ENCODE results near the gene TBCK.

The TBCK gene

GRCh38 chr4:106092361-106093040 lies 223.5 kb downstream of the TBCK start:
- H3K4me3 ChIP-seq (ENCODE audit: low read depth, low read length): no peak overlapping the region
- TF ChIP-seq CTCF (IDR thresholded peaks at IDR 0.05; ENCODE audit: insufficient read depth, low read depth, low read length, missing control alignments): no peak
- no peak for DNase-seq (ENCODE audit: low read depth)

DNA sequence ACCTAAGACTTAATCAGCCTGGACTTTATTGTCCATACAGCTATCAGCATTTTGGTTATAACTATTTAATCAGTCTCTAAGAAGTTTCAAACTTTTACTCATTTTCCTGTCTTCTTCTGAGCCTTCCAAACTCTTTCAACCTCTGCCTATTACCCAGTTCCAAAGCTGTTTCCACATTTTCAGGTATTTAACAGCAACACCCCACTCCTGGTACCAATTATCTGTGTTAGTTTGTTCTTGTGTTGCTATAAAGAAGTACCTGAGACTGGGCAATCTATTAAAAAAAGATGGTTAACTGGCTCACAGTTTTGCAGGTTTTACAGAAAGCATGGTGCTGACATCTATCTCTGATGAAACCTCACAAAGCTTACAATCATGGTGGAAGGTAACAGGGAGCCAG lies 225.2 kb downstream of the TBCK start:
- no peak overlapping the region for H3K4me3 ChIP-seq (ENCODE audit: low read depth, low read length)
- TF ChIP-seq CTCF (IDR thresholded peaks at IDR 0.05; ENCODE audit: insufficient read depth, low read depth, low read length, missing control alignments): no peak
- no peak for DNase-seq (ENCODE audit: low read depth)

DNA sequence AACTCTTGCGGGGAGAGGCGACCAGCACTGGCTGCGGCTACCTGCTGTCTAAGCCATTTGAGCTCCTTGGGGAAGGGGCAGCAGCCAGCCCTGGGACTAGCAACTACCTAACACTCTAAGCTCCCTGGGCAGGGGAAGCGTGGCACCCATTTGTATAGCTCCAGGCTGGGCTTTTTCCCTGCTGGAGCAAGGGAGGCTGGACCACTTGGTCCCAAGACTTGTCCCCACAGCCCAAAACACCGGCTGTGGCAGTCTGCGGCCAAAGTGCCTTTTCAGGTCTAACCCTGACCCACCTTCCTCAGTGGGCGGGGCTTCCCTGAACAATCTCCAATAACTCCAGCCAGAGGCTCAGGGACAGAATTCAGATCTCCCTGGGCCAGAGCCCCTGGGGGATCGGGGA lies 232.9 kb downstream of the TBCK start:
- no peak for DNase-seq (ENCODE audit: low read depth)
- TF ChIP-seq CTCF (IDR thresholded peaks at IDR 0.05; ENCODE audit: insufficient read depth, low read depth, low read length, missing control alignments): no peak
- H3K4me3 ChIP-seq (ENCODE audit: low read depth, low read length): no peak overlapping the region

DNA sequence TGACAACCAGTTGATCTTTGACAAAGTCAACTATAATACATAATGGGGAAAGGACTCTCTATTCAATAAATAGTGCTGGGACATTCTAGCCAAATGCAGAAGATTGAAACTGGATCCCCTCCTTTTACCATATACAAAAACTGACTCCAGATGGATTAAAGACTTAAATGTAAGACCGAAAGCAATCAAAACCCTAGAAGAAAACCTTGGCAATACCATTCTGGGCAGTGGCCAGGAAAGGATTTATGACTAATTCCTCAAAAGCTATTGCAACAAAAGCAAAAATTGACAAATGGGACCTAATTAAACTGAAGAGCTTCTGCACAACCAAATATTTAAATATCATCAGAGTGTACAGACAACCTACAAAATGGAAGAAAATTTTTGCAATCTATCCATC lies 235.6 kb downstream of the TBCK start:
- no peak for DNase-seq (ENCODE audit: low read depth)
- H3K4me3 ChIP-seq (ENCODE audit: low read depth, low read length): no peak overlapping the region
- TF ChIP-seq CTCF (IDR thresholded peaks at IDR 0.05; ENCODE audit: insufficient read depth, low read depth, low read length, missing control alignments): no peak

GRCh38 chr4:106079616-106080015 lies 236.4 kb downstream of the TBCK start:
- H3K4me3 ChIP-seq (ENCODE audit: low read depth, low read length): no peak overlapping the region
- no peak for DNase-seq (ENCODE audit: low read depth)
- no peak for TF ChIP-seq CTCF (IDR thresholded peaks at IDR 0.05; ENCODE audit: insufficient read depth, low read depth, low read length, missing control alignments)

DNA sequence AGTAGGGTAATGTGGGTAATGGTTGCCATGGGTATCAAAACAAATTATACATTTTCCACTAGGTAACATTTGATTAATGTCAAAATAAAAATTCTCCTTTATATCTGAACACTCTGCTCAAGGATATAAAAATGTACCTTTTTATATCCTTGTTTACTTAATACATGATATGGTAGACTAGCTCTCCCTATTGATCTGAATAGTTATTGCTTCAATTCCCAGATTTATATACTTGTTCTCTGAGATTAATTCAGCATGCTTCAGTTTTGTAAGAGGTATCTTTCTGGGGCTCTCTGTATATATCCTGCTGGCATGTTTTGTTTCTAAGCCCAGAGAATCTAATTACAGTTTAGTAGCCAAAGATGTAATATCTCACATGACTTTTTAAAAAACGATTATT lies 251.0 kb downstream of the TBCK start:
- no peak overlapping the region for H3K4me3 ChIP-seq (ENCODE audit: low read depth, low read length)

More for the DNA sequence above, 251.0 kb downstream of the TBCK start:
- no peak for DNase-seq (ENCODE audit: low read depth)
- no peak for TF ChIP-seq CTCF (IDR thresholded peaks at IDR 0.05; ENCODE audit: insufficient read depth, low read depth, low read length, missing control alignments)

All from GM12865 (cell line).